ENCODE data around the gene AURKAIP1.
"Not testable (repeated sequence)": the region's sequence is repeated elsewhere in the genome, so short reads cannot be mapped to it uniquely, and the experiment has no call there.

Gene AURKAIP1

DNA sequence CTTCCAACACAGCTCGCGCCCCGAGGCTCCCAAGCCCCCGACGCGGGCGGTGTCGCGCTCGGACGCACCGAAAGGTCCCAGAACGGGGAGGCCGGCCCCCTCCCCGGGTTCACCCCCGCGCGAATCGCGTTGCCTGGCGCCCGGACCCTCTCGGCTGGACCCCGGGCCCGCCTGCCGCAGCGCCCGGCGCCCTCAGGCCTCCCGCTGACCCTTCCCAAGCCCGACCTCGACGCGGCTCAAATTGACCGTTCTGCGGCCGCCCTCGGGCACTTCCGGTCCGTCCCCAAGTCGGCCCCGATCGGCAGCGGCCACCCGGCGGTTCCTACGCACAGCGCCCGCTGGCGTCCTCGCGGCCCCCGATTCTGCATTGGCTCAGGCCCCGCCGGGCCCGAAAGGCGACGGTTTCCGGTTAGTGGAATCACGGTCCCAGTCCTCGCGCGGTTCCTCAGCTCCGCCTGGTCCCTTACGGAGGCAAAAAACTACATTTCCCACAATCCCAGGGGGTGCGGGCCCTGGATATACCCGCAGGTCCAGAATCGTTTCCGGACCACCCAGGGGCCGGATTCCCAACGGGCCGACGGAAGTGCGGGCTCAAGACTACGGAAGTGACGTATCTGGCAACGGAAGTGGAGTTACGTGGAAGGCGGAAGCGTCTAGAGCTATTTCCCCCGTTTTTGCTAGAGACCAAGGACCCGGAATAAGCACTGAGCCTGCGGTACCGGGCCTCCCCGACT is at the start of gene AURKAIP1:
Gene AURKAIP1, minus strand, starts transcription at position 279 of the 734 bp plus-strand sequence. CDS start 451 bp downstream, outside the sequence.
- peak; percentile 99 for FAIRE-seq

GRCh38 chr1:1424707-1425106 is 49.7 kb upstream of the AURKAIP1 start:
- no peak for FAIRE-seq

GRCh38 chr1:1423245-1423597 is 48.2 kb upstream of the AURKAIP1 start:
- no peak for FAIRE-seq

DNA sequence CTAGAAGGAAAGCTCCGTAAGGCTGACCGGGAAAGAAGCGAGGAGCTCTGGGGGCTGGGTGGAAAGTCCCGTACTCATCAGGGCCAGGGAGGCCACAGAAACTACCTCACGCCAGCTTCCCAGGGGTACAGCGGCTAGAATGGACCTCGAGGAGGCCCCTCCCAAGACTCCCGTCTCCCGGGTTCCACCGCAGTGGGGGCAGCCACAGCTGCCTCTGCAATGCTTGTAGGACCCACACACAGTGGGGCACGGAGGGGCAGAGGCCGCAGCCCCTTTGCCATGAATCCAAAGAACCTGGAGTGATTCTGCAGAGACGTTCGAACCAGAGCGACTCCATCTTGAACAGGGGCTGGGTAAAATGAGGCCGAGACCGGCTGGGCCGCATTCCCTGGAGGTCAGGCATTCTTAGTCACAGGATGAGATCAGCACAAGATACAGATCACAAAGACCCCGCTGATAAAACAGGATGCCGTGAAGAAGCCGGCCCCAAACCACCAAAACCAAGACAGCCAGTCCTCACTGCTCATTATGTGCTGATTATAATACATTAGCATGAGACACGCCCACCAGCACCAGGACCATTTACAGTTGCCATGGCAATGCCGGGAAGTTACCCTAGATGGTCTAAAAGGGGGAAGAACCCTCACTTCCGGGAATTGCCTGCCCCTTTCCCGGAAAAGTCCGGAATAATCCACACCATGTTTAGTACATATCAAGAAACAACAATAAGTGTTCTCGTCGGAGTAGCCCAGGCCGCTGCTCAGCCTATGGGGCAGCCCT is 47.6 kb upstream of the AURKAIP1 start:
- FAIRE-seq, result no peak

- no peak for FAIRE-seq
Measured at GRCh38 chr1:1421907-1422464, 47.0 kb upstream of the AURKAIP1 start.

DNA sequence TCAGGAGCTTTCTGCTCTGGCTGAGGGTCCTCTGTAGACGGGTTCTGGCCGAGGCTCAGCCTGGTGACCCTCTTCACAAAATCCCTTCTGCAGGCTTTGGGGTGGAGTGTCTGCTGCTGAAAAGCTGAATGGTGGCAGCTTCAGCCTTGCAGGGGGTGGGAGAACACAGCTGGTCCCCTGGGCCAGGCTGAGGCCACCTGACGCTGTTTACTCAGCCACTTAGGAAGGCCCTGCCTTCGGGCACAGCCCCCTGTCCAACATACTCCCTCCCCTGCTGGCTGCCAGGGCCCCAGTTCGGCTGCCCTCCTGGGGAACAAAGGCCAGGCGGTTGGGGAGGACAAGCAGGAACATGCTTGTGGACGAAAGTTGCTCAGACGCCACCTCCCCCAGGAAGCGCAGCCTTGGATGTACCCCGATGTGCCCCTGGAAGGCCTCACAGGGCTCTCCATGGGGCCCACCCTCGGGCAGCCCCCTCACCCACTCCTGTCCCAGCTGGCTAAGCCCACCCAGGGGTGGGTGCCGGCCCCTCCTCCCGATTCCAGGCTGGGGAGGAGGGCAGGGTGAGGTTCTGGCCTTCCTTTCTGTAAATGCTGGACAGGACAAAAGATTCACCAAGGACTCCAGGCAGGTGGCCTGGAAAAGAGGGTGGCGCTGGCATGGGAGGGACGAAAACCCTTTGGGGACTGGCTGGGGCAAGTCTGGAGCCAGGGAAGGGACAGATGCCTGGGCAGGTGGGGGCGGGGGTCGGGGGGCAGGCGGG is 46.3 kb upstream of the AURKAIP1 start, which contains the start of gene ANKRD65:
Gene ANKRD65, minus strand, starts transcription at position 130 of the 760 bp plus-strand sequence. CDS start 271 bp downstream, outside the sequence.
- no peak for FAIRE-seq

GRCh38 chr1:1420654-1421141 is 45.7 kb upstream of the AURKAIP1 start:
- no peak for FAIRE-seq

DNA sequence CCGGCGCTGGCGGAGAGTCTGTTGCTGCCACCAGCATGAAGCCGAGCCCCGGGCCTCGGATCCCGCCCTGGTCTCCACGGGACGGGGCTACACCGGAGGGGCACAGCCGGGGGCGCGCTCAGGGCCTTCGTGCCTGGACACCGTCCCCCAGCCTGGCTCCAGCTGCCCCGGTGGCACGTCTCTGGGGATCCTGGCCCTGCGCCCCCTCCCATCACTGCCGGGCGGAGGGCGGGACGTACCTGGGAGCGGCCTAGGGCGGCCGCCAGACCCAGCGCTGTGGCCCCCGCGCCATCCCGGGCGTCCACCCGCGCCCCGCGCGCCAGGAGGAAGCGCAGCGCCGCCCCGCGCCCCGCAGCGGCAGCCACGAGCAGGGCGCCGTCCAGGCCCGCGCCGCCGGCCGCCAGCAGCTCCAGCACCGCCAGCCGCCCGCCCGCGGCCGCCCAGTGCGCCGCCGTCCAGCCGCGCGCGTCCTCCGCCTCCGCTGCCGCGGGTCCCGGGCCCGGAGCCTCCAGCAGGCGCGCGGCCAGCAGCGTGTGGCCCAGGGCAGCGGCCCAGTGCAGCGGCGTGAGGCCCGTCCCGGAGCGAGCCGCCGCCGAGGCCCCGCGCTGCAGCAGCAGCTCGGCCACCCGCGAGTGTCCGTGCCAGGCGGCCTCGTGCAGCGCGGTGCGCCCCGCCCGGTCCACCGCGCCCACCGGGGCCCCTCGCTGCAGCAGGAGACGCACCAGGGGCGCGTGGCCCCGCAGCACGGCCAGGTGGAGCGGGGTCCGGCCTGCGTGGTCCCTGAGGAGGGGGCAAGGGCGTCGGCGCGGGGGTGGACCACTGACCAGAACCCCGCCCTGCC is 45.0 kb upstream of the AURKAIP1 start:
- FAIRE-seq, result no peak

DNA sequence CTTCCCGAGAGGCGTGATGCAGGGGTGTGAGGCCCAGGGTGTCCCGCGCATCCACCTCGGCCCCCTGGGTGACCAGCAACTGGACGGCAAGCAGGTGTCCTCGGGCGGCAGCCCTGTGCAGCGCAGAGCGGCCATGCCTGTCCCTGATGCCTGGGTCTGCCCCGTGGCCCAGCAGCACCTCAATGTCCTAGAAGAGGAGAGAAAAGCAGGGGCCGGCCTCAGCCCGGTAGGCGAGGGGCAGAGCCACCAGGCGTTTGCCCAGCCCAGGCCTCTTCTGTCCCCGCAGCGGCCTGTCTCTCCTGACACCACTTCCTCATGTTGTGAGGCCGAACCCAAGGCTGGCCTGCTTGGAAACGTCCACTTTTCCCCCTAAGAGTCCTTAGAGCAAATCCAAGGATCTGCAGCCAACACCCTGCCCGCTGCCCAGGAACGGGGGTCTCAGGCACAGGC is 44.4 kb upstream of the AURKAIP1 start:
- no peak for FAIRE-seq

- FAIRE-seq, result no peak
Measured at GRCh38 chr1:1418464-1419362, 43.7 kb upstream of the AURKAIP1 start.

DNA sequence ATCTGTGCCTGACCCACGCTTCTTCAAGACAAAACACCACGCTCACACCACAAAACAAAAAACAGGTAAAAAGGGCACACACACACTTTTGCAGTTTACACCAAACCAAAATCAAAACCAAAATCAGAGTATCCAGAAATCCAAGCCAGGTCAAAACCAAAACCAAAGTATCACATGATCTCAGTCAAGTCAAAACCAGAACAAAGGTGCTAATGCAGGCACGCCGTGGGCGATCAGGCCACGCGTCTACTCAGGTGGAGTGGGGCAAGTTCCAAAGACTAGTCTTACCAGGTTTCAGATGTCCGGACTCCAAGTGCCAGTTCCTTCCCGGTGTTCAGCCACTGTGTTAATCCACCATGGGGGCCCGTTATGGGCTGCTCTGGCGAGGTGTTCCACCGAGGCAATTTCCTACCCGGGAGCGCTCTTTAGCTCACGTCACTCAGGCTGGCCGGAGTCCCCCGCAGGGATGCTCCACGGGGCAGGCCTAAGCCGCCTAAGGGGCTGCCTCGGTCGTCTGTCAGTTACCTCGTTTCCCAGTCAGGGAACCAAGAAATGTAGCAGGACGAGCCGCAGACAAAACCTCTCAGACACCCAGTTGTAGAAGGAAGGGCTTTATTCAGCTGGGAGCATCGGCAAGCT is 42.9 kb upstream of the AURKAIP1 start:
- not testable (repeated sequence) for FAIRE-seq

DNA sequence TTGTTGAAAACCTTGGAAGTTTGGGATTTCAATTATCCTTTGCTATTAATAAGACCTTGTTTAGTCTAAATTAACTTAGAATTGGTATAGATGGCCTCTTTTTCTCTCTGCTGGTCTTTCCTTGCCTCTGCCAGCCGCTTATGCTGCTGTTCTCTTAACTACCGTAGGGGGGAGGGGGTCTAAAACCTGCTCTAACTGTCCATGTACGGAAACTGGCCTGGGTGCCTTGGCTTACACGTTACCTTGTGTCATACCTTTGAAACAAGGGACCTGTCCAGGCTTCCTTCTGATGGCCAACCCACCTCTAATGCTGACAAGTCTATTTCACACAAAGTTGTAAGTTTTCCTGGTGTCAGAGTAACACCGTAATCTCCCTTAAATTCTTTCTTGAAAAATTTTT is 42.4 kb upstream of the AURKAIP1 start:
- not testable (repeated sequence) for FAIRE-seq

- FAIRE-seq, result no peak
Measured at GRCh38 chr1:1415751-1416150, 40.7 kb upstream of the AURKAIP1 start.

DNA sequence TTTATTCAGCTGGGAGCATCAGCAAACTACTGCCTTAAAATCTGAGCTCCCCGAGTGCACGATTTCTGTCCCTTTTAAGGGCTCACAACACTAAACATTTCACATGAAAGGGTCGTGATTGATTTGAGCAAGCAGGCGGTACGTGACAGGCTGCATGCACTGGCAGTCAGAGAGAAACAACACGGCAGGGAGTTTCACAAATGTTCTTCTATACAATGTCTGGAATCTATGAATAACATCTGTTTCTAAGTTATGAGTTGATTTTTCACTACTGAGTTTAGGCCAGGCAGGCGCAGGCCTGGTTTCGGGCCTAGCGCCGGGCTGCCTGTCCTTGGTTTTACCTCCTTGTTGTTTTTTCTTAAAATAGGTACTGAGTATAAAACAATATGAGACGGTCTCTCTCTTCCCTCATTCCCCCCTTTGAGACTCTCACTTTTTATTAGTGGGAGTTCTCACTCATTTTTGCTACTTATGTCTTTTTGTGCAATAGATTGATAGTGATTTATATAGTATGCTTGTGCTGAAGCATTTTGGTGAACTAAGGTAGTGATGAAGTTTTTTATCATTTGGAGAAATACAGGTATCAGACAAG is 37.4 kb upstream of the AURKAIP1 start:
- FAIRE-seq, result not testable (repeated sequence)

DNA sequence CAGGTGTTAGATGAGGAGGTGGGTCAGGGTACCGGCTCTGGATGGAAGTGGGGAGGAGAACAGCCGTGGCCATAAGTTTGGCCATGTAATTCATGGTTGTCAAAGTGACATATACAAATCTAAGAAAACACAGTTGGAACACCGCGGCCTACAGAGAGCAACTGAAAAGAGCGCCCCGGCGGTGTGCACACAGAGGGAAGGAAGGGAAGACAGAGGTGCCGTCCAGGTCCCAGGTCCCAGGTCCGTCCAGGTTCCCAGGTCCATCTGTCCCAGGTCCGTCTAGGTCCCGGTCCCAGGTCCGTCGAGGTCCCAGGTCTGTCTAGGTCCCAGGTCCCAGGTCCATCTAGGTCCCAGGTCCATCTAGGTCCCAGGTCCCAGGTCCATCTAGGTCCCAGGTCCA is 36.6 kb upstream of the AURKAIP1 start:
- no peak for FAIRE-seq

DNA sequence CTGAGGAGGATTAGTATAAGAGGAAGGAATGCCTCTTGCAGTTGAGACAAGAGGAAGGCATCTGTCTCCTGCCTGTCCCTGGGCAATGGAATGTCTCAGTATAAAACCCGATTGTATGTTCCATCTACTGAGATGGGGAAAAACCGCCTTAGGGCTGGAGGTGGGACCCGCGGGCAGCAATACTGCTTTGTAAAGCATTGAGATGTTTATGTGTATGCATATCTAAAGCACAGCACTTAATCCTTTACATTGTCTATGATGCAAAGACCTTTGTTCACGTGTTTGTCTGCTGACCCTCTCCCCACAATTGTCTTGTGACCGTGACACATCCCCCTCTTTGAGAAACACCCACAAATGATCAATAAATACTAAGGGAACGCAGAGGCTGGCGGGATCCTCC is 35.2 kb upstream of the AURKAIP1 start:
- not testable (repeated sequence) for FAIRE-seq

DNA sequence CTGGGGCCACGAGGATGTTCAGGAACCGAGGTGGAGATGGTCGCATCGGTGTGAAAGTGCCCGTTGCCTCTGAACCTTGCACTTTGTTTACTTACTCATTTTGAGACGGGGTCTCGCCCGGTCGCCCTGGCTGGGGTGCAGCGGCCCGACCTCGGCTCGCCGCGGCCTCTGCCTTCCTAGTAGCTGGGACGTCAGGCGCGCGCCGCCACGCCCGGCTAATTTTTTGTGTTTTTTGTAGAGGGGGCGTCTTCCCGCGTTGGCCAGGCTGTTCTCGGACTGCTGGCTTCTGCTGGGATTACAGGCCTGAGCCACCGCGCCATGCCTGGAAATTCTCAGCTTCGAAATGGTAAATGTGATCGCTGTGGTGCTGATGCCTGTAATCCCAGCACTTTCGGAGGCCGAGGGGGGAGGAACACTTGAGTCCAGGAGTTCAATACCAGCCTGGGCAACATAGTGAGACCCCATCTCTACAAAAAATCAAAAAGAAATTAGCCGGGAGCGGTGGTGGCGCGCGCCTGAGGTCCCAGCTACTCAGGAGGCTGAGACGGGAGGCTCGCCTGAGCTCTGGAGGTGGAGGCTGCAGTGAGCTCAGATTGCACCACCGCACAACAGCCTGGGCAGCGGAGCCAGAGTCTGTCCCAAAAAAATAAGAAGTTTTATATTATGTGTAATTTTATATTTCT is 32.8 kb upstream of the AURKAIP1 start:
- no peak for FAIRE-seq

- no peak for FAIRE-seq
Measured at GRCh38 chr1:1406821-1407635, 32.0 kb upstream of the AURKAIP1 start, which contains the start of gene MRPL20. TSS of gene MRPL20 (minus strand) at chr1:1407293. CDS start at chr1:1407217, 76 bp downstream.
